Measurements from ENCODE around the gene PCBP2.
"Not testable (repeated sequence)": the region's sequence is repeated elsewhere in the genome, so short reads cannot be mapped to it uniquely, and the experiment has no call there.

PCBP2 gene

GRCh38 chr12:53443955-53444354 is 7.9 kb upstream of the PCBP2 start:
- TF ChIP-seq CTCF (IDR thresholded peaks at IDR 0.05; ENCODE audit: extremely low read depth, insufficient read depth, missing control alignments), result no peak
- in situ Hi-C loops (cut with MboI; ENCODE audit: low pct_unique_long_range_greater_than_20kb, low sequenced_read_pairs, unreplicated experiment), result no loop called here
- DNase-seq (ENCODE audit: low spot score), result no peak

GRCh38 chr12:53444593-53445325 is 7.1 kb upstream of the PCBP2 start:
- DNase-seq (ENCODE audit: low spot score); in situ Hi-C loops (cut with MboI; ENCODE audit: low pct_unique_long_range_greater_than_20kb, low sequenced_read_pairs, unreplicated experiment): not testable (repeated sequence)

- DNase-seq (ENCODE audit: low spot score), result no peak
- TF ChIP-seq CTCF (IDR thresholded peaks at IDR 0.05; ENCODE audit: extremely low read depth, insufficient read depth, missing control alignments), result no peak
- in situ Hi-C loops (cut with MboI; ENCODE audit: low pct_unique_long_range_greater_than_20kb, low sequenced_read_pairs, unreplicated experiment), result no loop called here
Measured at GRCh38 chr12:53450936-53451335, 966 bp upstream of the PCBP2 start.

DNA sequence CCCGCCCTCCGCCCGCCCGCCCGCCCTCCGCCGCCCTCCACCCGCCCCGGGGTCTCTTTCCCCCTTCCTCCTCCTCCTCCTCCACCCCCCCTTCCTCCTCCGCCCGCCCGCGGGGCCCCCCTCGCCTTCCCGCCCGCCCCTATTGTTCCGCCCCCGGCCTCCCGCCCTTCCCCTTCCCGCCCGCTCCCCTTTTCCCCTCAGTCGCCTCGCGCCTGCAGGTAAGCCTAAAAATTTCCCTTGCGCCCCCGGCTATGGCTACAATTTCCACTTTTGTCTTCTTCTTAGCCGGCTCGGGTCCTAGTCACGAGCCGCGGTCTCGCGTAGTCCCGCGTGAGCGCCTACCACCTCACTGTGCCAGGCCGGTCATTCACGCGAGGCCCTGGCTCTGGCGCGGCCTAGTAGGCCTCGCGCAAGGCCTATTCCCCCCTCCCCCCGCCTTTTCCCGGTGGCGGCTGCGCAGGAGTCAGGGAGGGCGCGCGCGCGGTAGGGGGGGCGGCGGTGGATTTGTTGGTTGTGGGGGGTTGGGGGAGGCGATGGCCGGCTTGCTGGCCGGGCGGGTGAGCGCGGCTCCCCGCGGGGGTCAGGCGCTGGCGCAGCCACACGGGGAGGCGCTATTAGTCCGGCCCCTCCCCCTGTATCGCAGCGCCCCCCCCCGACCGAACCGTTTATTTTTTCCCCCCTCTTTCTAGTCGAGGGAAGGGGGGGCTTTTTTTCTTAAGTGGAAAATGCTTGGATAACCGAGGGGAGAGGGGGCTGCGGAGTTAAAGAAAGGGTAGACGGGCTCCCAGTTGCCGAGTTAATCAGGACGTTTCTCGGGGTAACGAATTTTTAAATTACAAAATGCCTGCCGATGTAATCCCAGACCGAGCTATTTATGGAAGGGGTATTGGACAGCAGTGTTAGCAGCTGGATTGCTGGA is 516 bp downstream of the PCBP2 start:
- in situ Hi-C loops (cut with MboI; ENCODE audit: low pct_unique_long_range_greater_than_20kb, low sequenced_read_pairs, unreplicated experiment), result no loop called here
- DNase-seq (ENCODE audit: low spot score), result peak; percentile 87
- TF ChIP-seq CTCF (IDR thresholded peaks at IDR 0.05; ENCODE audit: extremely low read depth, insufficient read depth, missing control alignments), result peak; percentile 42

- TF ChIP-seq CTCF (IDR thresholded peaks at IDR 0.05; ENCODE audit: extremely low read depth, insufficient read depth, missing control alignments), result no peak
- in situ Hi-C loops (cut with MboI; ENCODE audit: low pct_unique_long_range_greater_than_20kb, low sequenced_read_pairs, unreplicated experiment), result no loop called here
- DNase-seq (ENCODE audit: low spot score), result no peak
Measured at GRCh38 chr12:53453953-53454640, 2.2 kb downstream of the PCBP2 start.

DNA sequence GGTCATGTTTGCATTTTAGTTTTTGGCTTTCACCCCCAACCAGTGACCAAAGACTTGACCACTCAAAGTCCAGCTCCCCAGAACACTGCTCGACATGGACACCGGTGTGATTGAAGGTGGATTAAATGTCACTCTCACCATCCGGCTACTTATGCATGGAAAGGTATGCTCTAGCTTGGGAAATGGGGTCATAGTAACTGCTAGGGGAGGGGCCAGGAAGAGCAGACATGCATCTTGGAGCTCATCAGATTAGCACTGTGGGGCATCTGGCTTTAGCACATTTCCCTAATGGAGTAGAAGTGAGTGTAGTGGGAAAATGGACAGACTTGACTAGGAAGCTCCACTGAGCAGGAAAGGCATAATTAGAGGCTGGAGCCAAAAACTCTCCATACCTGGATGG is 2.8 kb downstream of the PCBP2 start:
- in situ Hi-C loops (cut with MboI; ENCODE audit: low pct_unique_long_range_greater_than_20kb, low sequenced_read_pairs, unreplicated experiment), result no loop called here
- TF ChIP-seq CTCF (IDR thresholded peaks at IDR 0.05; ENCODE audit: extremely low read depth, insufficient read depth, missing control alignments), result no peak
- no peak for DNase-seq (ENCODE audit: low spot score)
